ENCODE measurements around the gene LIPC. TPM values are rescaled to one million over a fixed set of nuclear protein-coding genes. Genes with fewer than 3 reads are reported as not detected.

LIPC gene
- total RNA-seq, 2 donors from 2014 or later, result not detected

DNA sequence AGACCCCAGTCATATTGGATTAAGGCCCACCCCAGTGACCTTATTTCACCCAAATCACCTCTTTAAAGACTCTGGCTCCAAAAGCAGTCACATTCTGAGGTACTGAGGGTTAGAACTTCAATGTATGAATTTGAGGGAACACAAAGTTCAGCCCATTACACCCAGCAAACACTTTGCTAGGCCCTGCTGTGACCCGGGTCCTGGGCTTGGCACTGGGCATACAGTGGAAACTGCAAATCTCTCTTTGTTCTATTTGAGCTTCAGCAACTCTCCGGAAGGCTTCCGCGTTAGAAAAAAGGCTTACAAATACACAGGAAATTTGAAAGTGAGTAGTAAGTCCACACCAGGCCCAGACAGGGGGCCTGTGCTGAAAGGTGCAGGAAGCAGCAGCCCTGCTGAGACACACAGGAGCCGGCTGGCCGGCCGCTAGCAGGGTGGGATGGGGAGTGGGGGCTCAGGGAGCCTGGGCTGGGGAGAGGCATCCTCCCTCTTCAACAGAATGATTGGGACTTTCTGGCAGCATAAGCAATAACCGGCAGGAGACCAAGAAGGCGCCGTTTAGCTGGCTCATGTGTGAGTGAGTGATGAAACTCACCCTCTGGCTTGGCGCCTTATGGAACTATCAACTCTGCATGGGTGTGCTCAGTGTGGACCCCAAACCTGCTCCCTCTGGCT lies 13.0 kb downstream of the LIPC start:
- Histone ChIP-seq H3K36me3 (no peaks in the 10 kb centered on the region), H3K9me3 (no peaks in the 10 kb centered on the region), H3K27me3 (replicated peaks; ENCODE audit: insufficient read depth) (no peaks in the 10 kb centered on the region), H3K4me1 (ENCODE audit: control insufficient read depth in 1 of 2, low read depth in 2 of 2) (peaks cover 24 to 39% of the 10 kb centered on the region in 2 donors), H3K4me3 (no peak overlapping the region), H3K27ac (no peak overlapping the region)
- ATAC-seq (ENCODE audit: insufficient number of reproducible peaks, low FRiP score, low read depth), result no peak
- no peak for DNase-seq (ENCODE audit: low spot score)
- TF ChIP-seq CTCF (IDR thresholded peaks at IDR 0.05), result no peak

DNA sequence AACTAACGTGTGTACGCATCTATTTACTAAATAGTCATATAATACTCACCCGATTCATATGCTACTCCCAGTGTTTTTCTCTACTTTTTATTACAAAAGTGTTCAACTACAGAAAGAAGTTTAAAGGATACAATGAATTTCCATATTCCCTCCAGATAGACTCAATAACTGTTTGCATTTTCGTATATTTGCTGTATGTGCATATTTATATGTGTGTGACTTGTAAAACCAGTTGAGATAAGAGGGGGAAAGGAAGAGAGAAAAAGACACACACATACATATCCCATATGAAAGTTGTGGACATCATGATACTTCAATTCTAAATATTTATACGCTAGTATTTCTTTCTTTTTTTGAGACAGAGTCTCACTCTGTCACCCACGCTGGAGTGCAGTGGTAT lies 14.1 kb downstream of the LIPC start:
- Histone ChIP-seq H3K9me3 (no peaks in the 10 kb centered on the region), H3K4me1 (ENCODE audit: control insufficient read depth in 1 of 2, low read depth in 2 of 2) (peaks cover 14 to 29% of the 10 kb centered on the region in 2 donors), H3K36me3 (no peaks in the 10 kb centered on the region), H3K27ac (no peak overlapping the region), H3K4me3 (no peak overlapping the region), H3K27me3 (replicated peaks; ENCODE audit: insufficient read depth) (no peaks in the 10 kb centered on the region)
- DNase-seq (ENCODE audit: low spot score) (no peak), ATAC-seq (ENCODE audit: insufficient number of reproducible peaks, low FRiP score, low read depth) (no peak)
- no peak for TF ChIP-seq CTCF (IDR thresholded peaks at IDR 0.05)

DNA sequence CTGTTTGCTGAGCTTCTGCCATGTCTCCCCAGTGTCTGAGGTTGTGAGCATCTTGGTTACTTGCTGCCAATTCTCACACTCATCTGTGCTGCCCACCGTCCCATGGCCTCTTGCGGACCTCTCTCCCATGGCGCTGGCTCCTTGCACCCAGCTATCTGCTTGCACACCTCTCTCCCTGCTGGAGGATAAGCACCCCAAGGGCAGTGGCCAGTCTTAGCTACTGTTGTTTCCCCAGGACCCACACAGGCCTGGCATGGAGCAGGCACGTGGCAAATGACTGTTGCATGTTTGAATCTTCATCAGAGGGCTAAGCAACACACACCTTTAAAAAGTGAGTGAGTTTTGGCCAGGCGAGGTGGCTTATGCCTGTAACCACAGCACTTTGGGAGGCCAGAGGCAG lies 14.7 kb downstream of the LIPC start:
- ATAC-seq (ENCODE audit: insufficient number of reproducible peaks, low FRiP score, low read depth), result no peak
- H3K36me3 ChIP-seq, result no peaks in the 10 kb centered on the region
- peaks cover 8 to 22% of the 10 kb centered on the region in 2 donors for H3K4me1 ChIP-seq (ENCODE audit: control insufficient read depth in 1 of 2, low read depth in 2 of 2)
- no peak for DNase-seq (ENCODE audit: low spot score)
- H3K27ac ChIP-seq, result no peak overlapping the region
- no peaks in the 10 kb centered on the region for H3K9me3 ChIP-seq
- H3K27me3 ChIP-seq (replicated peaks; ENCODE audit: insufficient read depth), result no peaks in the 10 kb centered on the region
- TF ChIP-seq CTCF (IDR thresholded peaks at IDR 0.05), result no peak
- no peak overlapping the region for H3K4me3 ChIP-seq

- Histone ChIP-seq H3K9me3 (no peaks in the 10 kb centered on the region), H3K4me1 (ENCODE audit: control insufficient read depth in 1 of 2, low read depth in 2 of 2) (peaks cover 8 to 18% of the 10 kb centered on the region in 2 donors), H3K27me3 (replicated peaks; ENCODE audit: insufficient read depth) (no peaks in the 10 kb centered on the region), H3K27ac (peak overlapping the region; percentile 27 to 51), H3K4me3 (no peak overlapping the region), H3K36me3 (no peaks in the 10 kb centered on the region)
- no peak for DNase-seq (ENCODE audit: low spot score)
- TF ChIP-seq CTCF (IDR thresholded peaks at IDR 0.05), result no peak
- no peak for ATAC-seq (ENCODE audit: insufficient number of reproducible peaks, low FRiP score, low read depth)
Observed at GRCh38 chr15:58447271-58448010, 15.7 kb downstream of the LIPC start.

GRCh38 chr15:58448331-58448730 lies 16.5 kb downstream of the LIPC start:
- Histone ChIP-seq H3K4me3 (no peak overlapping the region), H3K27ac (peak overlapping the region in 1 of 2 donors; percentile 27), H3K27me3 (replicated peaks; ENCODE audit: insufficient read depth) (no peaks in the 10 kb centered on the region), H3K4me1 (ENCODE audit: control insufficient read depth in 1 of 2, low read depth in 2 of 2) (peaks cover 8 to 18% of the 10 kb centered on the region in 2 donors), H3K36me3 (no peaks in the 10 kb centered on the region), H3K9me3 (no peaks in the 10 kb centered on the region)
- TF ChIP-seq CTCF (IDR thresholded peaks at IDR 0.05), result no peak
- ATAC-seq (ENCODE audit: insufficient number of reproducible peaks, low FRiP score, low read depth) (no peak), DNase-seq (ENCODE audit: low spot score) (no peak)

Data from thoracic aorta (tissue), 2 donors.